A549 (cell line): Measurements from ENCODE around the gene SPRYD3. TPM values are rescaled to one million over a fixed set of nuclear protein-coding genes. Genes with fewer than 3 reads are reported as not detected.

Experiments used
- ATAC-seq, 2 experiments: fragments of 200-7000 bp in 1 of 2; fragments of >200 bp in 1 of 2; cut with Nextera tagmentation in 1 of 2; cut with Tn5 transposase in 1 of 2; 3 replicates each; pipeline versions ENCODE4 v1.8.0 to v1.9.1; 2018 to 2020; ENCODE audit warnings: mild to moderate bottlenecking in 1 of 2, moderate library complexity in 1 of 2
- CTCF ChIA-PET: fragments of 300-600 bp; sonication (Branson Sonifier 250); formaldehyde crosslinking; extraction: SDS; loops from one replicate; lab custom pipeline; 2021; ENCODE audit warnings: antibody characterized with exemption, inconsistent platforms; lab: Yijun Ruan, JAX
- POLR2A ChIA-PET: fragments of 350-600 bp; formaldehyde crosslinking; extraction: SDS; loops from one replicate; lab custom pipeline; 2021; ENCODE audit warnings: antibody characterized with exemption, inconsistent platforms; lab: Yijun Ruan, JAX
- DNase-seq, 2 experiments: peaks; one replicate each; pipeline versions ENCODE4 v3.0.0 to v3.0.0-alpha.2; 2011 to 2016; ENCODE audit warnings: low read depth in 1 of 2, low spot score in 1 of 2
- FAIRE-seq: peaks from 2 replicates; lab custom pipeline; 2011; peaks lifted over from hg19 to GRCh38; lab: Jason Lieb, UNC
- H3K27ac ChIP-seq, 2 experiments: fragments of >200 bp; sonication (Bioruptor Twin); formaldehyde crosslinking; 3 replicates each; pipeline ENCODE4 v1.5.1; 2016 to 2017
- H3K4me1 ChIP-seq: fragments of >200 bp; sonication (Bioruptor Twin); formaldehyde crosslinking; 3 replicates; pipeline ENCODE4 v1.6.1; 2016
- H3K4me2 ChIP-seq: fragments of >200 bp; sonication (Bioruptor Twin); formaldehyde crosslinking; 3 replicates; pipeline ENCODE4 v1.6.1; 2016
- H3K4me3 ChIP-seq: fragments of >200 bp; sonication (Bioruptor Twin); formaldehyde crosslinking; 3 replicates; pipeline ENCODE4 v1.5.1; 2016
- H3K9me3 ChIP-seq: fragments of >200 bp; sonication (Bioruptor Twin); formaldehyde crosslinking; 3 replicates; pipeline ENCODE4 v1.6.1; 2016
- CBX8 ChIP-seq: fragments of 200-600 bp; sonication (generic); IDR thresholded peaks from 2 replicates; pipeline ENCODE4 v1.6.1; 2016
- CEBPB ChIP-seq, 2 experiments: fragments of >200 bp in 1 of 2; sonication (Bioruptor Twin) in 1 of 2; formaldehyde crosslinking in 1 of 2; IDR thresholded peaks; 2 replicates each; pipeline ENCODE4 v1.6.1; 2012 to 2016
- EHMT2 ChIP-seq: fragments of 200-600 bp; sonication (generic); IDR thresholded peaks from 2 replicates; pipeline ENCODE4 v1.6.1; 2016; ENCODE audit warnings: antibody characterized with exemption, low read depth, mild to moderate bottlenecking, moderate library complexity
- ESRRA ChIP-seq: fragments of 150-350 bp; IDR thresholded peaks from 2 replicates; pipeline ENCODE4 v1.6.1; 2014; ENCODE audit warnings: mild to moderate bottlenecking, low read length, borderline replicate concordance
- FOSL2 ChIP-seq, 2 experiments: fragments of 450-650 bp in 1 of 2; fragments of >200 bp in 1 of 2; sonication (Bioruptor Twin) in 1 of 2; formaldehyde crosslinking; IDR thresholded peaks; 2 replicates each; pipeline versions ENCODE4 v1.5.0 to v1.6.1; 2016 to 2020; ENCODE audit warnings: mild to moderate bottlenecking in 1 of 2, moderate library complexity in 1 of 2
- HDAC2 ChIP-seq: fragments of 200-600 bp; sonication (generic); IDR thresholded peaks from 2 replicates; pipeline ENCODE4 v1.6.1; 2016
- HEYL ChIP-seq: fragments of 250-450 bp; sonication (Bioruptor Pico); IDR thresholded peaks from 2 replicates; pipeline ENCODE4 v1.8.0; 2021; ENCODE audit warnings: mild to moderate bottlenecking, moderate library complexity
- HOXB13 ChIP-seq: fragments of 250-450 bp; sonication (Bioruptor Pico); IDR thresholded peaks from 2 replicates; pipeline ENCODE4 v1.5.0; 2020; ENCODE audit warnings: low read depth, mild to moderate bottlenecking, moderate library complexity
- JUN ChIP-seq, 2 experiments: fragments of >200 bp; sonication (Bioruptor Twin); formaldehyde crosslinking; IDR thresholded peaks; 2 replicates in 1 of 2; 3 replicates in 1 of 2; pipeline ENCODE4 v1.6.1; 2016 to 2017
- KDM1A ChIP-seq: fragments of 200-600 bp; sonication (generic); IDR thresholded peaks from 2 replicates; pipeline ENCODE4 v1.6.1; 2016; ENCODE audit warnings: low read depth, mild to moderate bottlenecking
- MAFK ChIP-seq: fragments of 450-650 bp; IDR thresholded peaks from 2 replicates; pipeline ENCODE4 v1.6.1; 2014; ENCODE audit not compliant: partially characterized antibody
- MAZ ChIP-seq: fragments of 150-350 bp; IDR thresholded peaks from 2 replicates; pipeline ENCODE4 v1.6.1; 2014; ENCODE audit warnings: antibody characterized with exemption, low read depth, low read length, borderline replicate concordance
- MYC ChIP-seq: IDR thresholded peaks from 2 replicates; pipeline ENCODE4 v1.6.1; 2012; ENCODE audit warnings: mild to moderate bottlenecking, inconsistent platforms, low read length, improper control_type of control experiment, borderline replicate concordance
- PHF8 ChIP-seq: fragments of 200-600 bp; sonication (generic); IDR thresholded peaks from 2 replicates; pipeline ENCODE4 v1.6.1; 2016; ENCODE audit warnings: low read depth, mild to moderate bottlenecking, antibody characterized with exemption, moderate library complexity, borderline replicate concordance
- POLR2A ChIP-seq: IDR thresholded peaks from 2 replicates; pipeline ENCODE4 v1.6.1; 2012; ENCODE audit warnings: mild to moderate bottlenecking, low read length
- POLR2AphosphoS2 ChIP-seq: conservative IDR thresholded peaks from 2 replicates; pipeline ENCODE4 v1.6.1; 2012; ENCODE audit warnings: low read length, improper control_type of control experiment, inconsistent platforms
- RCOR1 ChIP-seq: fragments of 150-350 bp; IDR thresholded peaks from 2 replicates; pipeline ENCODE4 v1.6.1; 2014; ENCODE audit warnings: antibody characterized with exemption, low read length, low read depth
- RFX5 ChIP-seq: fragments of 450-650 bp; IDR thresholded peaks from 2 replicates; pipeline ENCODE4 v1.7.1; 2014; ENCODE audit warnings: antibody characterized with exemption, mild to moderate bottlenecking, moderate library complexity
- SMC3 ChIP-seq: fragments of >200 bp; sonication (Bioruptor Twin); formaldehyde crosslinking; IDR thresholded peaks from 3 replicates; pipeline ENCODE4 v1.6.1; 2018; ENCODE audit warnings: inconsistent platforms
- SREBF2 ChIP-seq: fragments of 450-650 bp; IDR thresholded peaks from 2 replicates; pipeline ENCODE4 v1.6.1; 2014; ENCODE audit warnings: mild to moderate bottlenecking, moderate library complexity
- ZFP36 ChIP-seq: fragments of 450-650 bp; IDR thresholded peaks from 2 replicates; pipeline ENCODE4 v1.6.1; 2014; ENCODE audit warnings: borderline replicate concordance; ENCODE audit not compliant: partially characterized antibody
- WGBS: methylation state at CpG from one replicate; pipeline ENCODE4 v1.1.6; 2017; ENCODE audit errors: missing lambda C conversion rate; 5-methylcytosine and 5-hydroxymethylcytosine counted together
- polyA plus RNA-seq, 4 experiments: library from polyadenylated mRNA; depleted of rRNA in 3 of 4; stranded (reverse); fragments of >200 nt; fragmentation: RNase III in 1 of 4; extraction: RNeasy Plus Mini Kit Qiagen cat#74134 plus additional on column Dnase treatment in 1 of 4; gene quantifications; 2 replicates in 3 of 4; 3 replicates in 1 of 4; pipeline ENCODE4 v1.2.3, GENCODE V29; 2011 to 2017
- TF ChIP-seq, protein P1 (sequence below): IDR thresholded peaks from 2 replicates; pipeline ENCODE4 v1.6.1; 2012; ENCODE audit warnings: low read depth, borderline replicate concordance
- TF ChIP-seq, protein P2 (sequence below): IDR thresholded peaks from 2 replicates; pipeline ENCODE4 v1.6.1; 2012
- TF ChIP-seq, protein P3 (sequence below): IDR thresholded peaks from 2 replicates; pipeline ENCODE4 v1.6.1; 2012
- TF ChIP-seq, protein P4 (sequence below): fragments of 250-450 bp; sonication (Bioruptor Pico); IDR thresholded peaks from 2 replicates; pipeline ENCODE4 v1.5.0; 2021; ENCODE audit warnings: mild to moderate bottlenecking, moderate library complexity, borderline replicate concordance
- TF ChIP-seq, protein P5 (sequence below): fragments of >200 bp; sonication (Bioruptor Twin); formaldehyde crosslinking; IDR thresholded peaks from 3 replicates; pipeline ENCODE4 v1.5.1; 2016
- TF ChIP-seq, protein P6 (sequence below): fragments of 250-450 bp; sonication (Bioruptor Pico); IDR thresholded peaks from 2 replicates; pipeline ENCODE4 v1.5.0; 2020; ENCODE audit warnings: low read depth, mild to moderate bottlenecking, moderate library complexity
- TF ChIP-seq, protein P7 (sequence below): fragments of 450-650 bp; IDR thresholded peaks from 2 replicates; pipeline ENCODE4 v1.6.1; 2014; ENCODE audit warnings: antibody characterized with exemption

Gene SPRYD3
- polyA plus RNA-seq, 2 of the 4 experiments (the other 2 are of a cell fraction), result 17.3 to 26.8 TPM

DNA sequence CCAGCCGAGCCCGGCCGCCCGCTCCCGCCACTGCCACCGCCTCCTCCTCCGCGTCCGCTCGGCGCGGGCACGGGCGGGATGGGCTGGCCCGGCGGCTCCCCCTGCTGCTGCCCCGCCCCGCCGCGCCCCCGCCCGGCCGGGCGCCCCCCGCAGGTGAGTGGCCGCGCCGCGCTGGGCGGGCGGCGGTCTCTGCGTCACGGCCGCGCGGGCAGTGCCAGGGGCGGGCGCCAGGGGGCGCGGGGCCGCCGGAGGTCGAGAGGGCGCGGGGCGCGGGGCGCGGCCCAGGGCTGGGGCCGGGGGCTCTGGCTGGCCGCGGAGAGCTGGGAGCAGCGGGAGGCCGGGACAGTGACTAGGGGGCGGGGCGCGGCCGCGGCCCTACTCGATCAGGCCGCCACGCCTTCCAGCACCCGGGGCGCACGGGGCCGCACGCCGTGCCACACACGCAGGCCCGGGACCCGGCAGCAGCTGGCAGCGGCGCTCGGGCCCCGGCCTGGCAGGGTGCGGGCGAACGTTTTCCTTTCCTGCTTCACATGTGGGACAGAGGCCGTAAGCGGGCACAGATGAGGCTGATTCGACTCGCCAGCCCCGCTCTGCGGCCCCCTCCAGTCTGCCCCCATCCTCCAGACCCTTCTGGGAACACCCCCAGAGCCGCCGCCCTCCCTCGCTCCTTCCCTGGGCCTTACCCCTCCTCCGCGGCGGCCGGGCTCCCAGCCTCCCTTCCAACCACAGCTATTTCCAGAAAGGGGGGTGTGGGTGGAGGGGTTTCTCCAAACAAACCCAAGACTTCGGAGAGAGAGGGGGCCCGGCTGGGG lies 31.8 kb downstream of the SPRYD3 start:
- ChIA-PET POLR2A (interaction anchor here (0.6 to 3.2 kb wide), 11 partner anchors 9 to 150 kb away, joined by 3 to 27 read pairs (median 3); partner anchors contain the start of genes EIF4B and SPRYD3), CTCF (interaction anchor here (0.7 to 45.5 kb wide), 24 partner anchors 9 to 168 kb away, joined by 3 to 1424 read pairs (median 4); partner anchors contain the start of genes IGFBP6, SOAT2 and SPRYD3)
- WGBS, result under 1% methylated on average over 15 of the region's 94 CpGs
- Histone ChIP-seq H3K4me2 (peak overlapping the region; percentile 93), H3K4me1 (peaks cover 74% of the 10 kb centered on the region), H3K27ac (peak overlapping the region; percentile 99), H3K9me3 (no peaks in the 10 kb centered on the region), H3K4me3 (peak overlapping the region; percentile 54)
- DNase-seq (peak; percentile 67 to 83), ATAC-seq (peak; percentile 36 to 37), FAIRE-seq (no peak)
- TF ChIP-seq SMC3 (peak; percentile 38; the same call in 1 of the 3 replicates), SREBF2 (no peak), EHMT2 (no peak), HEYL (CRISPR knock-in tag) (no peak), KDM1A (no peak), POLR2A (peak; percentile 38), POLR2AphosphoS2 (no peak), CEBPB (IDR thresholded peaks at IDR 0.05) (no peak), PHF8 (peak; percentile 51; the same call in 1 of the 2 replicates), HOXB13 (CRISPR knock-in tag) (no peak), CBX8 (no peak), RCOR1 (no peak), ZFP36 (no peak), RFX5 (no peak), MAFK (no peak), ESRRA (no peak), HDAC2 (no peak), FOSL2 (IDR thresholded peaks at IDR 0.05) (no peak), FOSL2 (CRISPR knock-in tag; IDR thresholded peaks at IDR 0.05) (no peak), MYC (peak; percentile 22; the same call in 1 of the 2 replicates), MAZ (no peak), JUN (IDR thresholded peaks at IDR 0.05) (peak; percentile 30 to 55; a peak in 3 of 5 replicates)
- TF ChIP-seq, protein P1, sequence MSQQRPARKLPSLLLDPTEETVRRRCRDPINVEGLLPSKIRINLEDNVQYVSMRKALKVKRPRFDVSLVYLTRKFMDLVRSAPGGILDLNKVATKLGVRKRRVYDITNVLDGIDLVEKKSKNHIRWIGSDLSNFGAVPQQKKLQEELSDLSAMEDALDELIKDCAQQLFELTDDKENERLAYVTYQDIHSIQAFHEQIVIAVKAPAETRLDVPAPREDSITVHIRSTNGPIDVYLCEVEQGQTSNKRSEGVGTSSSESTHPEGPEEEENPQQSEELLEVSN, result peak; percentile 57; the same call in 1 of the 2 replicates
- TF ChIP-seq, protein P2, sequence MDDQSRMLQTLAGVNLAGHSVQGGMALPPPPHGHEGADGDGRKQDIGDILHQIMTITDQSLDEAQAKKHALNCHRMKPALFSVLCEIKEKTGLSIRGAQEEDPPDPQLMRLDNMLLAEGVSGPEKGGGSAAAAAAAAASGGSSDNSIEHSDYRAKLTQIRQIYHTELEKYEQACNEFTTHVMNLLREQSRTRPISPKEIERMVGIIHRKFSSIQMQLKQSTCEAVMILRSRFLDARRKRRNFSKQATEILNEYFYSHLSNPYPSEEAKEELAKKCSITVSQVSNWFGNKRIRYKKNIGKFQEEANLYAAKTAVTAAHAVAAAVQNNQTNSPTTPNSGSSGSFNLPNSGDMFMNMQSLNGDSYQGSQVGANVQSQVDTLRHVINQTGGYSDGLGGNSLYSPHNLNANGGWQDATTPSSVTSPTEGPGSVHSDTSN, result no peak
- TF ChIP-seq, protein P3, sequence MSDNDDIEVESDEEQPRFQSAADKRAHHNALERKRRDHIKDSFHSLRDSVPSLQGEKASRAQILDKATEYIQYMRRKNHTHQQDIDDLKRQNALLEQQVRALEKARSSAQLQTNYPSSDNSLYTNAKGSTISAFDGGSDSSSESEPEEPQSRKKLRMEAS, result peak; percentile 52; the same call in 1 of the 2 replicates
- TF ChIP-seq, protein P4, sequence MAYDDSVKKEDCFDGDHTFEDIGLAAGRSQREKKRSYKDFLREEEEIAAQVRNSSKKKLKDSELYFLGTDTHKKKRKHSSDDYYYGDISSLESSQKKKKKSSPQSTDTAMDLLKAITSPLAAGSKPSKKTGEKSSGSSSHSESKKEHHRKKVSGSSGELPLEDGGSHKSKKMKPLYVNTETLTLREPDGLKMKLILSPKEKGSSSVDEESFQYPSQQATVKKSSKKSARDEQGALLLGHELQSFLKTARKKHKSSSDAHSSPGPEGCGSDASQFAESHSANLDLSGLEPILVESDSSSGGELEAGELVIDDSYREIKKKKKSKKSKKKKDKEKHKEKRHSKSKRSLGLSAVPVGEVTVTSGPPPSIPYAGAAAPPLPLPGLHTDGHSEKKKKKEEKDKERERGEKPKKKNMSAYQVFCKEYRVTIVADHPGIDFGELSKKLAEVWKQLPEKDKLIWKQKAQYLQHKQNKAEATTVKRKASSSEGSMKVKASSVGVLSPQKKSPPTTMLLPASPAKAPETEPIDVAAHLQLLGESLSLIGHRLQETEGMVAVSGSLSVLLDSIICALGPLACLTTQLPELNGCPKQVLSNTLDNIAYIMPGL, result no peak
- TF ChIP-seq, protein P5, sequence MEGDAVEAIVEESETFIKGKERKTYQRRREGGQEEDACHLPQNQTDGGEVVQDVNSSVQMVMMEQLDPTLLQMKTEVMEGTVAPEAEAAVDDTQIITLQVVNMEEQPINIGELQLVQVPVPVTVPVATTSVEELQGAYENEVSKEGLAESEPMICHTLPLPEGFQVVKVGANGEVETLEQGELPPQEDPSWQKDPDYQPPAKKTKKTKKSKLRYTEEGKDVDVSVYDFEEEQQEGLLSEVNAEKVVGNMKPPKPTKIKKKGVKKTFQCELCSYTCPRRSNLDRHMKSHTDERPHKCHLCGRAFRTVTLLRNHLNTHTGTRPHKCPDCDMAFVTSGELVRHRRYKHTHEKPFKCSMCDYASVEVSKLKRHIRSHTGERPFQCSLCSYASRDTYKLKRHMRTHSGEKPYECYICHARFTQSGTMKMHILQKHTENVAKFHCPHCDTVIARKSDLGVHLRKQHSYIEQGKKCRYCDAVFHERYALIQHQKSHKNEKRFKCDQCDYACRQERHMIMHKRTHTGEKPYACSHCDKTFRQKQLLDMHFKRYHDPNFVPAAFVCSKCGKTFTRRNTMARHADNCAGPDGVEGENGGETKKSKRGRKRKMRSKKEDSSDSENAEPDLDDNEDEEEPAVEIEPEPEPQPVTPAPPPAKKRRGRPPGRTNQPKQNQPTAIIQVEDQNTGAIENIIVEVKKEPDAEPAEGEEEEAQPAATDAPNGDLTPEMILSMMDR, result peak; percentile 71
- TF ChIP-seq, protein P6, sequence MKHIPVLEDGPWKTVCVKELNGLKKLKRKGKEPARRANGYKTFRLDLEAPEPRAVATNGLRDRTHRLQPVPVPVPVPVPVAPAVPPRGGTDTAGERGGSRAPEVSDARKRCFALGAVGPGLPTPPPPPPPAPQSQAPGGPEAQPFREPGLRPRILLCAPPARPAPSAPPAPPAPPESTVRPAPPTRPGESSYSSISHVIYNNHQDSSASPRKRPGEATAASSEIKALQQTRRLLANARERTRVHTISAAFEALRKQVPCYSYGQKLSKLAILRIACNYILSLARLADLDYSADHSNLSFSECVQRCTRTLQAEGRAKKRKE, result no peak
- TF ChIP-seq, protein P7, sequence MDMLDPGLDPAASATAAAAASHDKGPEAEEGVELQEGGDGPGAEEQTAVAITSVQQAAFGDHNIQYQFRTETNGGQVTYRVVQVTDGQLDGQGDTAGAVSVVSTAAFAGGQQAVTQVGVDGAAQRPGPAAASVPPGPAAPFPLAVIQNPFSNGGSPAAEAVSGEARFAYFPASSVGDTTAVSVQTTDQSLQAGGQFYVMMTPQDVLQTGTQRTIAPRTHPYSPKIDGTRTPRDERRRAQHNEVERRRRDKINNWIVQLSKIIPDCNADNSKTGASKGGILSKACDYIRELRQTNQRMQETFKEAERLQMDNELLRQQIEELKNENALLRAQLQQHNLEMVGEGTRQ, result no peak
